ENCODE results near the gene MLLT6.

Gene MLLT6

GRCh38 chr17:38729368-38729885 lies 24.4 kb downstream of the MLLT6 start:
- DNase-seq = no peak

- DNase-seq = peak; percentile 85 to 86
These were observed 24.9 kb downstream of the MLLT6 start, which contains the start of gene CISD3 for GRCh38 chr17:38729886-38730525. Gene CISD3, plus strand, starts transcription at chr17:38730341. Its CDS starts 18 bp downstream, at chr17:38730359.

GRCh38 chr17:38730526-38731379 lies 25.7 kb downstream of the MLLT6 start:
- peak; percentile 43 to 54 for DNase-seq

- DNase-seq = peak; percentile 15 to 42
These were observed 26.6 kb downstream of the MLLT6 start for GRCh38 chr17:38731526-38732294.

GRCh38 chr17:38732376-38733281 lies 27.6 kb downstream of the MLLT6 start:
- no peak for DNase-seq

GRCh38 chr17:38733282-38733981 lies 28.4 kb downstream of the MLLT6 start:
- DNase-seq = no peak

GRCh38 chr17:38733982-38734973 lies 29.2 kb downstream of the MLLT6 start:
- DNase-seq = no peak

- DNase-seq = peak in 1 of 2 experiments; percentile 29
These were observed 30.3 kb downstream of the MLLT6 start for GRCh38 chr17:38735161-38735997.

GRCh38 chr17:38738007-38738662 lies 33.1 kb downstream of the MLLT6 start:
- DNase-seq = no peak

- no peak for DNase-seq
These were observed 33.6 kb downstream of the MLLT6 start for GRCh38 chr17:38738686-38739085.

GRCh38 chr17:38739305-38739704 lies 34.2 kb downstream of the MLLT6 start:
- DNase-seq = no peak

- DNase-seq = no peak
These were observed 35.0 kb downstream of the MLLT6 start for GRCh38 chr17:38740044-38740443.

- no peak for DNase-seq
These were observed 35.7 kb downstream of the MLLT6 start for GRCh38 chr17:38740806-38741205.

GRCh38 chr17:38741461-38741860 lies 36.4 kb downstream of the MLLT6 start:
- DNase-seq = no peak

GRCh38 chr17:38741921-38742410 lies 36.9 kb downstream of the MLLT6 start:
- no peak for DNase-seq

- no peak for DNase-seq
These were observed 37.6 kb downstream of the MLLT6 start for GRCh38 chr17:38742411-38743308.

GRCh38 chr17:38743556-38744171 lies 38.6 kb downstream of the MLLT6 start:
- DNase-seq = no peak

Data from AML-193 (cell line).